ENCODE data around the gene SNRNP35. TPM values are rescaled to one million over a fixed set of nuclear protein-coding genes. Genes with fewer than 3 reads are reported as not detected.
"Not testable (repeated sequence)": the region's sequence is repeated elsewhere in the genome, so short reads cannot be mapped to it uniquely, and the experiment has no call there.

Gene SNRNP35
- total RNA-seq, 2 donors from 2014 or later = 17.4 to 23.2 TPM

GRCh38 chr12:123449249-123449733 is 8.6 kb upstream of the SNRNP35 start:
- no peak for DNase-seq
- H3K9me3 ChIP-seq = no peaks in the 10 kb centered on the region
- H3K27ac ChIP-seq = peak overlapping the region; percentile 37
- peaks cover 4% of the 10 kb centered on the region for H3K4me1 ChIP-seq
- no peak overlapping the region for H3K9ac ChIP-seq (ENCODE audit: low read depth in 2 of 2, low read length in 2 of 2)
- intact Hi-C loops (cut with DNase I) = no loop called here
- H3K4me3 ChIP-seq = no peak overlapping the region
- no peaks in the 10 kb centered on the region for H3K27me3 ChIP-seq
- TF ChIP-seq CTCF (IDR thresholded peaks at IDR 0.05) = no peak
- H3K36me3 ChIP-seq = no peaks in the 10 kb centered on the region

DNA sequence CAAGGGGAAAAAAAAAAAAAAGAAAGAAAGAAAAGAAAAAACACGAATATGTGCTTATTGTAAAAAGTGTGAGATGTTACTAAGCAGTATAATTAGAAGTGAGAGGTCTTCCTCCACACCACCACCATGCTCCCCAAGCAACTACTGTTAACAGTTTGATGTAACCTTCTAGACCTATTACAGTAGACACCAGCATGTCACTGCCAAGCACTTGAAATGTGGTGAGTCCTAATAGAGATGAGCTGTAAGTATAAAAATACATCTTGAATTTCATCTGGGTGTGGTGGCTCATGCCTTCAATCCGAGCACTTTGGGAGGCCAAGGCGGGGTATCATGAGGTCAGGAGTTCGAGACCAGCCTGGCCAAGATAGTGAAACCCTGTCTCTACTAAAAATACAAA is 8.1 kb upstream of the SNRNP35 start:
- no peak for DNase-seq
- intact Hi-C loops (cut with DNase I) = no loop called here
- no peaks in the 10 kb centered on the region for H3K36me3 ChIP-seq
- H3K9me3 ChIP-seq = no peaks in the 10 kb centered on the region
- no peak for TF ChIP-seq CTCF (IDR thresholded peaks at IDR 0.05)
- H3K27me3 ChIP-seq = no peaks in the 10 kb centered on the region
- H3K9ac ChIP-seq (ENCODE audit: low read depth in 2 of 2, low read length in 2 of 2) = no peak overlapping the region
- no peak overlapping the region for H3K4me3 ChIP-seq
- no peak overlapping the region for H3K27ac ChIP-seq
- peaks cover 4% of the 10 kb centered on the region for H3K4me1 ChIP-seq

- Histone ChIP-seq H3K9me3 (no peaks in the 10 kb centered on the region), H3K27ac (no peak overlapping the region), H3K4me3 (no peak overlapping the region), H3K27me3 (no peaks in the 10 kb centered on the region), H3K4me1 (peaks cover under 1% of the 10 kb centered on the region), H3K9ac (ENCODE audit: low read depth in 2 of 2, low read length in 2 of 2) (no peak overlapping the region), H3K36me3 (no peaks in the 10 kb centered on the region)
- TF ChIP-seq CTCF (IDR thresholded peaks at IDR 0.05) = no peak
- no peak for DNase-seq
- intact Hi-C loops (cut with DNase I) = no loop called here
Observed at GRCh38 chr12:123450636-123451035, 7.3 kb upstream of the SNRNP35 start.

DNA sequence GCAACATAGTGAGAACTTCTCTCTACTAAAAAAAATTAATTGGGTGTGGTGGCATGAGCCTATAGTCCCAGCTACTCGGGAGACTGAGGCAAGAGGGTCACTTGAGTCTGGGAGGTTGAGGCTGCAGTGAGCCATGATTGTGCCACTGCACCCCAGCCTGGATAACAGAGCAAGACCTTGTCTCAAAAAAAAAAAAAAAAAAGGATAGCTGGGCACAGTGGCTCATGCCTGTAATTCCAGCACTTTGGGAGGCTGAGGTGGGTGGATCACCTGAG is 5.7 kb upstream of the SNRNP35 start:
- H3K4me3 ChIP-seq; H3K9ac ChIP-seq (ENCODE audit: low read depth in 2 of 2, low read length in 2 of 2); DNase-seq; H3K9me3 ChIP-seq; H3K4me1 ChIP-seq; H3K36me3 ChIP-seq; intact Hi-C loops (cut with DNase I); H3K27ac ChIP-seq; H3K27me3 ChIP-seq: not testable (repeated sequence)

- Histone ChIP-seq H3K27ac (no peak overlapping the region), H3K36me3 (no peaks in the 10 kb centered on the region), H3K9ac (ENCODE audit: low read depth in 2 of 2, low read length in 2 of 2) (no peak overlapping the region), H3K4me3 (no peak overlapping the region), H3K27me3 (no peaks in the 10 kb centered on the region), H3K4me1 (no peaks in the 10 kb centered on the region), H3K9me3 (no peaks in the 10 kb centered on the region)
- TF ChIP-seq CTCF (IDR thresholded peaks at IDR 0.05) = no peak
- intact Hi-C loops (cut with DNase I) = no loop called here
- DNase-seq = no peak
Observed at GRCh38 chr12:123453165-123453564, 4.8 kb upstream of the SNRNP35 start.

GRCh38 chr12:123463174-123463573 is 5.2 kb downstream of the SNRNP35 start:
- DNase-seq; H3K4me1 ChIP-seq; intact Hi-C loops (cut with DNase I); H3K36me3 ChIP-seq; H3K27me3 ChIP-seq; H3K4me3 ChIP-seq; H3K9ac ChIP-seq (ENCODE audit: low read depth in 2 of 2, low read length in 2 of 2); H3K27ac ChIP-seq; H3K9me3 ChIP-seq: not testable (repeated sequence)

DNA sequence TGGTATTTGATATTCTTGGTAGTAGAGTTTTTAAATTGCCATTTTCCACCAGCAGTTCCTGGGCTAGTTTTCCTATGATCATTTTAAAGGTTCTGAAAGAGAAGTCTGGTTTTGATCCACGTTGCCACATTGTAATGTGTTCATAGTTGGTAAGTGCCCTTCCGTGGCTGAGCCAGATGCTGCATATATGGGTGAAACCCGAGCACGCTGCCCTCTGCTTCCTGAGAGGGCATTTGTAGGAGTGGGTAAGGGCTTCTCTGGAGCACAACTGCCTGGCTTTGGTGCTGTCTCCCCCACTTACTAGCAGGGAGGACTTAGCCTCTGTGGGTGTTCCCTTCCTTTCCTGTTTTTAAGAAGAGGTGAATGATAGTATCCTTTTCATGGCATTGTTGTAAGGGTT is 7.1 kb downstream of the SNRNP35 start:
- DNase-seq = no peak
- Histone ChIP-seq H3K9ac (ENCODE audit: low read depth in 2 of 2, low read length in 2 of 2) (no peak overlapping the region), H3K4me3 (no peak overlapping the region), H3K36me3 (no peaks in the 10 kb centered on the region), H3K27ac (no peak overlapping the region), H3K4me1 (no peaks in the 10 kb centered on the region), H3K27me3 (no peaks in the 10 kb centered on the region), H3K9me3 (no peaks in the 10 kb centered on the region)
- intact Hi-C loops (cut with DNase I) = no loop called here
- no peak for TF ChIP-seq CTCF (IDR thresholded peaks at IDR 0.05)

Measured in colonic mucosa (tissue), 4 donors.